T-helper 2 cell (primary cell): Measurements from ENCODE around the gene ATP6V0A1.
"Not testable (repeated sequence)": the region's sequence is repeated elsewhere in the genome, so short reads cannot be mapped to it uniquely, and the experiment has no call there.

Source experiments
- DNase-seq, 5 experiments: peaks; one replicate each; pipeline versions ENCODE4 v3.0.0 to v3.0.0-alpha.2; 2012 to 2022

Gene ATP6V0A1

GRCh38 chr17:42438600-42439567 is 19.8 kb upstream of the ATP6V0A1 start:
- DNase-seq: peak in 2 of 5 experiments; percentile 11 to 52

GRCh38 chr17:42441371-42442195 is 17.1 kb upstream of the ATP6V0A1 start:
- DNase-seq: no peak

DNA sequence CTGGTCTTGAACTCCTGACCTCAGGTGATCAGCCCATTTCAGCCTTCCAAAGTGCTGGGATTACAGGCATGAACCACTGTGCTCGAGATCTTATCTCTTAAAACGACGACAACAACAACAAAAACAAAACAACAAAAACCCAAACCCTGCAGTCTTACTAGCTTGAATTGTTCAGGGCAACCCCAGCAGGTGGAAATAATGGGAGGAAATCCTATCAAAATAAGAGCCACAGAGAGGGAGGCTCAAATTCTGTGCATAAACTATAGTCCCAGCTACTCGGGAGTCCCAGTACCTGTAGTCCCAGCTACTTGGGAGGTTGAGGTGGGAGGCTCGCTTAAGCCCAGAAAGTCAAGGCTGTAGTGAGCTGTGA is 16.5 kb upstream of the ATP6V0A1 start:
- DNase-seq: no peak

DNA sequence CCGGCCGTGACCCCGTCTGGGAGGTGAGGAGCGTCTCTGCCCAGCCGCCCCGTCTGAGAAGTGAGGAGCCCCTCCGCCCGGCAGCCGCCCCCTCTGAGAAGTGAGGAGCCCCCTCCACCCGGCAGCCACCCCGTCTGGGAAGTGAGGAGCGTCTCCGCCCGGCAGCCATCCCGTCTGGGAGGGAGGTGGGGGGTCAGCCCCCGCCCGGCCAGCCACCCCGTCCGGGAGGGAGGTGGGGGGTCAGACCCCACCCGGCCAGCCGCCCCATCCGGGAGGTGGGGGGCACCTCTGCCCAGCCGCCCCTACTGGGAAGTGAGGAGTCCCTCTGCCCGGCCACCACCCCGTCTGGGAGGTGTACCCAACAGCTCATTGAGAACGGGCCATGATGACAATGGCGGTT is 9.5 kb upstream of the ATP6V0A1 start:
- DNase-seq: not testable (repeated sequence)

GRCh38 chr17:42449838-42450237 is 8.8 kb upstream of the ATP6V0A1 start:
- DNase-seq: not testable (repeated sequence)

DNA sequence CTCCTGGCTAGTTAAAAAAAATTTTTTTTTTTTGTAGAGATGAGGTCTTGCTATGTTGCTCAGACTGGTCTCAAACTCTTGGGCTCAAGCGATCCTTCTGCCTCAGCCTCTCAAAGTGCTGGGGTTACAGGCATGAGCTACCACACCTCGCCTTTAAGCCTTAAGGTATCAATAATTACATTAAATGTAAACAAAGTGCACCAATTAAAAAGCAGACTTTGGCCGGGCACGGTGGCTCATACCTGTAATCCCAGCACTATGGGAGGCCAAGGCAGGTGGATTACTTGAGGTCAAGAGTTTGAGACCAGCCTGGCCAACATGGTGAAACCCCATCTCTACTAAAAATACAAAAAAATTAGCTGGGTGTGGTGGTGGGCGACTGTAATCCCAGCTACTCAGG is 7.4 kb upstream of the ATP6V0A1 start:
- DNase-seq: not testable (repeated sequence)

DNA sequence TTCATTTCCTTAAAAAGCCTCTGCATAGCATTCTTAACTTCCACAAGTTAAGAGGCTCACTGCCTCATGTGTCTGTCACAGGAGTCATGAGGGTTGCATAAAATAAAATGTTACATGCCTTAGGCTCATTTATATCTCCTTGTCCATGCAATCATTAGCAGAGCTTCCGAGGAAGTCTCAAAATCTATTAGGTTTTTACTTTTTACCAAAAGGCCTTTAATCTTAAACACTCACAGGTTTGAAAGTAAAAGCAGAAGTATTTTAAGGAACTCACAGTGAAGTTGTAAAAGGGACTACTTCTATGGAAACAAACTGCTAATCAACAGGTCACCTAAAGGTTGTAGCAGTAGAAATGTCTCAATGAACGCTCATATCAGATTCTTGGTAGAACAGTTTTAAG is 5.2 kb upstream of the ATP6V0A1 start:
- no peak for DNase-seq

DNA sequence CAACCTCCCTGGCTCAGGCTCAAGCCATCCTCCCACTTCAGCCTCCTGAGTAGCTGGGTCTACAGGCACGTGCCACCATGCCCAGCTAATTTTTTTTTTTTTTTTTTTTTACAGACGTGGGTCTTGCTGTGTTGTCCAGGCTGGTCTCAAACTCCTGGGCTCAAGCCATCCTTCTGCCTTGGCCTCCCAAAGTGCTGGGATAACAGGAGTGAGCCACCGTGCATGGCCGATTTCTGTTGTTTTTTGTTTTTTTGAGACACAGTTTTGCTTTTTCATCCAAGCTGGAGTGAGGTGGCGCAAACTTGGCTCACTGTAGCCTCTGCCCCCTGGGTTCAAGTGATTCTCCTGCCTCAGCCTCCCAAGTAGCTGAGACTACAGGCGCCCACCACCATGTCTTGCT is 3.7 kb upstream of the ATP6V0A1 start:
- not testable (repeated sequence) for DNase-seq

GRCh38 chr17:42456223-42457106 is 2.2 kb upstream of the ATP6V0A1 start:
- DNase-seq: peak in 2 of 5 experiments; percentile 64 to 74

DNA sequence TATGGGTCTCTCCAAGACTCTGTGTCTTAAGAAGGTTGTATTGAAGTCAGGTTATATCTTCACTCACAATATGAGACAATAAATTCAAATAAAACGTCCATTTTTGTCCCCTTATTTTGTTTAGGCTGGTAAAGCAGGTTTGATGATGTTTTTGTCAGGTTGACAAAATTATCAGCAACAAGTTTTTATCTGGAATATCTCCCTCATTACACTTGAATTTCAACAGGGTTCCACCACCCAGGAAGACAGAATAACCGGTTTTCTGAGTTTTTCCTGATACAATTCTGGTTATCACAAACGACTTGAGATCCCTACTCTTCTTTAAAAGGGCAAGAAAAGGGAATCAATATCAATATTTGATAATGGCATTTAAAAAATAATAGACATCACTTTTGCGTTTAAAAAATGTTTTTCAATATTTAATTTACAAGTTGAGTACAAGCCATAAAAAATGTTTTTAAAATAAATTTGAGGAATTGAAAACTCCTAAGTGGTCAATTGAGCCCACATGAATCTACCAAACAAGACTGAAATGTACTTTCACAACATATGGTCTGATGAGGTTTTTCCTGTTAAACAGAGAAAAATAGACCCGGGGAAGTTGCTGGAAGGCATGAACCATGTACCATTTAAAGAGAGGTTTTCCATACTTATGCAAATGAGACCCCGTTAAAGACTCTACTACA is 1.4 kb upstream of the ATP6V0A1 start:
- no peak for DNase-seq

- DNase-seq: peak in 1 of 5 experiments; percentile 14
Observed at GRCh38 chr17:42459256-42459800, 650 bp downstream of the ATP6V0A1 start.

- peak in 1 of 5 experiments; percentile 69 for DNase-seq
Observed at GRCh38 chr17:42459801-42460281, 1.2 kb downstream of the ATP6V0A1 start.

DNA sequence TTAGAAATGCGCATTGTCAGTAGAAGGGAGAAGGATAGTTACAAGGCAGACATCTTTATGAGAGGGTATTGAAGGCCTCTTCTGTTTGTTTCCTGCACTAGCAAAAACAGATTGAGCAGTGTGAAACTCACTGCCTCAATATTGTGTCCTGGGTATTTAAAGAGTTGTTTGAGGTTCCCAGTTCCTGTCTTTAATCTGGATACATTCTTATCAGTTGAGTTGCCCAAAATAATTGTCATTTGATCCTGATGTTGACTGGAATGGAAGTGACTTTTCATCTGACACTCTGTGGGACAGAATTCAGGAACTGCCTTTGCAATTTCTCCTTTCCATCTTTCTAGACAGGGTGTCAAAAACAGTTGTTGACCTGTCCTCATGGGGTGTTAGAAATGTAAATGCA is 1.7 kb downstream of the ATP6V0A1 start:
- no peak for DNase-seq

DNA sequence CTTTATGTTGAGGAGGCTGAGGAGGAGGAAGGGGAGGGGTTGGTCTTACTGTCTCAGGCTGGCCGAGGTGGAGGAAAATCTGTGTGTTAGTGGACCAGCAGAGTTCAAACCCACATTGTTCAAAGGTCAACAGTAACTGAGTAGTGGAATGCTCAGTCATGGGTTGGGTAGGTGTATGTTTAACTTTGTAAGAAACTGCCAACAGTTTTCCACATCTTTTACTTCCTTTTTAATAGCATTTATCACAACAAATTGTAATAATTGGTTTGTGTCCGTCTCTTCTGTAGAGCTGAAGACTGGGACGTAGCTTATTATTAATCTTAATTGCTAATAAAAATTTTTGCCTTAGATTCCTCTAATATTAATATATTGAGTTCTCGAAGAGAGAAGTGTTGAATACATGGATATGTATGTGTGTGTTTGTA is 5.3 kb downstream of the ATP6V0A1 start:
- DNase-seq: no peak

- no peak for DNase-seq
Observed at GRCh38 chr17:42467889-42468288, 9.2 kb downstream of the ATP6V0A1 start.

DNA sequence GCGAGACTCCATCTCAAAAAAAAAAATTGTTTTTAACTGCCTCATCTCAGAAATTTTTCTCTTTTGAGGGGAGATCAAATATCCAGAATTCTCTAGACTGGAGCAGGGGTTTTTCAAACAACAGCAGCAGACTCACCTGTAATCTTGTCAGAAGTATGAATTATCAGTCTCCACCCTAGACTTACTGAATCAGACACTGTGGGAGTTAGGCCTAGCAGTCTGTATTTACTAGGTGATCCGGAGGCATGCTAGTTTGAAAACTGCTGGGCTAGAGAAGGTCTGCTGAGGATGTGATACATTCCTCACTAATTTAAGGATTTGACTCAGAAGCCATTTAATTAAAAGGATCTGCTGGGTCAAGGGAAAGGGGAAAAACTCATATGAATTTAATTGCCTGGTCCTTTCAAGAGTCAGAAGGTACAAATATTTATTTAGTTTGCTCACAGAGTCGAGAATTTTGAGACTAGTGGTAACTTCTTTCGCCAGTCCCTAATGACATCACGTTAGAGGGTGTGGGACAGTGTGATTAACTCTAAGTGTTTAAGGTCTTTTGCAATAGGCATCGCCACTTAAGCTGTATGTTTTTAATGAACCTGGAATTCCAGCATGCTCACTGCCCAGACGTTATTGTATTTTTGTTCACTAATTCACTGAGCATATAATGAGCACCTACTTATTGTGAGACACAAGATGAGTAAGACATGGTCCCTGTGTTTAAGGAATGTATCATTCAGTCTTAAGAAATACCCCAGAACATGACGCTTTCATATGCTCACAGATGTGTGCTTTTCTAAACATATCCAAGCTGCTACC is 14.2 kb downstream of the ATP6V0A1 start:
- no peak for DNase-seq

DNA sequence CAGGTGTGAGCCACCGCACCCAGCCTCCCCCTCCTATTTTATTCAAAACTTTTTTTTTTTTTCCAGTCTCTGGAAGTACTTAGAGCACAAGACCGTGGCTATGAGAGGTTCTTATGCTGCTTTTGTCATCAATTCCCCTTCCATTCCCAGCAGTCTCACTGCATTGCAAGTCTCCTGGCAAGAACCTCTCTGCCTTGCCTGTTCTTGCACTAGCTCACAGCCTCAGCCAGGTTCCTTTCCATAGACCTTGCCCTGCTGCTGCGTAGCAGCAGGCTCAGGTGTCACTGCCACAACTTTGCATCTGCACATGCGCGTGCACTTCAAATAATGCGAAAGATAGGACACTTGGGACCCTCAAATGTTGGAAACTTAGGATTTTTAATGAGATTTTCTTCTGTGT is 15.6 kb downstream of the ATP6V0A1 start:
- no peak for DNase-seq

GRCh38 chr17:42475121-42475520 is 16.4 kb downstream of the ATP6V0A1 start:
- DNase-seq: no peak

GRCh38 chr17:42475835-42476234 is 17.2 kb downstream of the ATP6V0A1 start:
- DNase-seq: no peak

DNA sequence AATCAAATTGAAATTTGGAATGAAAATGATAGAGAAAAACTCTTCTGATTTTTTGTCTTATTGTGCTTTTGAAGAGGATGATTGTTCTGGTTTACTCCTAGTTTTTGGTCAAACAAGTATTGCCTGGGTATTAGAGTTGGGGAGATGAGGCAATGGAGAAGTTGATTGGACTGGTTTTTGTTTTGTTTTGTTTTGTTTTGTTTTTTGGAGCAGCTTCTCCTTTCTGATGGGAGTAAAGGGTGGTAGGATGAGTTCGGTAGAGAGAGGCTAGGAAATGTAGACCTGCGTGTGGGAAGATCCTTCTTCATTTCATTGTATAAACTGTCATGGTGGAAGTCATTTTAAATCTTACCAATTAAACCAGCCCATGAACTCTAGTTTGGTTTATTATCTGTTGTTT is 17.7 kb downstream of the ATP6V0A1 start:
- no peak for DNase-seq

GRCh38 chr17:42477173-42477572 is 18.5 kb downstream of the ATP6V0A1 start:
- no peak for DNase-seq
